GM23248 (cell line): ENCODE results near the gene UBE2C. TPM values are rescaled to one million over a fixed set of nuclear protein-coding genes. Genes with fewer than 3 reads are reported as not detected.
A peak's percentile ranks its signal among the peaks of the same experiment; 100 is the strongest.

Experiments
- DNase-seq: peaks from one replicate; pipeline ENCODE4 v3.0.0-alpha.2; 2015
- H2AFZ ChIP-seq: fragments of 200-600 bp; sonication (generic); 2 replicates; pipeline ENCODE4 v1.6.1; 2016; ENCODE audit warnings: antibody characterized with exemption
- H3F3A ChIP-seq: fragments of 200-600 bp; sonication (generic); 2 replicates; pipeline ENCODE4 v1.6.1; 2016; ENCODE audit warnings: mild to moderate bottlenecking, antibody characterized with exemption, mixed run types; ENCODE audit not compliant: insufficient read depth
- H3K27ac ChIP-seq: fragments of 200-600 bp; sonication (generic); 2 replicates; pipeline ENCODE4 v1.5.1; 2016; ENCODE audit warnings: mild to moderate bottlenecking
- H3K27me3 ChIP-seq: fragments of 200-600 bp; sonication (generic); replicated peaks from 2 replicates; pipeline ENCODE4 v1.6.1; 2016; ENCODE audit warnings: mild to moderate bottlenecking; ENCODE audit not compliant: insufficient read depth
- H3K36me3 ChIP-seq: fragments of 200-600 bp; sonication (generic); 2 replicates; pipeline ENCODE4 v1.6.1; 2016; ENCODE audit warnings: low read depth, mild to moderate bottlenecking
- H3K4me1 ChIP-seq: fragments of 200-600 bp; sonication (generic); 2 replicates; pipeline ENCODE4 v1.6.1; 2016; ENCODE audit warnings: mild to moderate bottlenecking; ENCODE audit not compliant: insufficient read depth
- H3K4me2 ChIP-seq: fragments of 200-600 bp; sonication (generic); one replicate; pipeline ENCODE4 v1.6.1; 2016; ENCODE audit warnings: mild to moderate bottlenecking; ENCODE audit not compliant: unreplicated experiment
- H3K4me3 ChIP-seq: fragments of 200-600 bp; sonication (generic); 2 replicates; pipeline ENCODE4 v1.5.1; 2016; ENCODE audit warnings: mild to moderate bottlenecking
- H3K79me2 ChIP-seq: fragments of 200-600 bp; sonication (generic); 2 replicates; pipeline ENCODE4 v1.6.1; 2016; ENCODE audit warnings: mild to moderate bottlenecking; ENCODE audit not compliant: insufficient read depth
- H3K9ac ChIP-seq: fragments of 200-600 bp; sonication (generic); 2 replicates; pipeline ENCODE4 v1.6.1; 2016; ENCODE audit warnings: mild to moderate bottlenecking
- H3K9me2 ChIP-seq: fragments of 200-600 bp; sonication (generic); 2 replicates; pipeline ENCODE4 v1.6.1; 2016; ENCODE audit warnings: mixed run types, mild to moderate bottlenecking, moderate library complexity; ENCODE audit not compliant: insufficient read depth
- H3K9me3 ChIP-seq: fragments of 200-600 bp; sonication (generic); one replicate; pipeline ENCODE4 v1.6.1; 2017; ENCODE audit warnings: low read depth
- H4K20me1 ChIP-seq: fragments of 200-600 bp; sonication (generic); 2 replicates; pipeline ENCODE4 v1.6.0; 2016; ENCODE audit not compliant: insufficient read depth
- EZH2 ChIP-seq: fragments of 200-600 bp; sonication (generic); IDR thresholded peaks from 2 replicates; pipeline ENCODE4 v1.6.1; 2018; ENCODE audit warnings: antibody characterized with exemption, mild to moderate bottlenecking; ENCODE audit not compliant: insufficient read depth, poor library complexity, severe bottlenecking
- EZH2phosphoT487 ChIP-seq: fragments of 200-600 bp; sonication (generic); IDR thresholded peaks from 2 replicates; pipeline ENCODE4 v1.6.1; 2018; ENCODE audit warnings: antibody characterized with exemption, moderate library complexity, mild to moderate bottlenecking, low read depth; ENCODE audit not compliant: insufficient read depth
- WGBS, 2 experiments: methylation state at CpG; one replicate each; pipeline ENCODE4 v1.1.6; 2015 to 2017; ENCODE audit warnings: low lambda C conversion rate in 2 of 2, low coverage in 1 of 2; ENCODE audit errors: missing lambda C conversion rate in 2 of 2; 5-methylcytosine and 5-hydroxymethylcytosine counted together
- in situ Hi-C: fragments of 300-500 bp; cut with MboI; formaldehyde crosslinking; loops from 2 replicates; pipeline ENCODE4 v1.15.0; 2020
- polyA plus RNA-seq: library from polyadenylated mRNA; unstranded; fragments of >200 nt; fragmentation: Nextera tagmentation; extraction: Ambion mirVana; gene quantifications from 2 replicates; pipeline ENCODE4 v1.2.1, GENCODE V29; 2016
- total RNA-seq: library from RNA; depleted of rRNA; stranded (reverse); fragments of >200 nt; shearing (Covaris generic); gene quantifications from 2 replicates; pipeline ENCODE4 v1.2.3, GENCODE V29; 2014

Gene UBE2C
- total and polyA plus RNA-seq, 2 experiments from 2014 or later, result 33.8 to 69.2 TPM

- TF ChIP-seq EZH2phosphoT487 (no peak), EZH2 (no peak)
- H4K20me1 ChIP-seq, result no peaks in the 10 kb centered on the region
- peaks cover 14% of the 10 kb centered on the region for H3K4me1 ChIP-seq
- H3K9me3 ChIP-seq, result no peaks in the 10 kb centered on the region
- DNase-seq, result no peak
- peak overlapping the region; percentile 39 for H3K4me2 ChIP-seq
- in situ Hi-C loops, result no loop called here
- peaks cover 26% of the 10 kb centered on the region for H3K79me2 ChIP-seq
- H3K9ac ChIP-seq, result no peak overlapping the region
- H3F3A ChIP-seq, result peaks cover 22% of the 10 kb centered on the region
- H3K27ac ChIP-seq, result peak overlapping the region; percentile 66
- WGBS, 2 experiments, result 70 to 72% methylated on average over 3 of the region's 3 CpGs
- H3K9me2 ChIP-seq, result no peaks in the 10 kb centered on the region
- H3K36me3 ChIP-seq, result no peaks in the 10 kb centered on the region
- H2AFZ ChIP-seq, result 0 out of 2 replicates have a peak overlapping the region, but pooled peaks have one; percentile 12
- no peaks in the 10 kb centered on the region for H3K27me3 ChIP-seq
- H3K4me3 ChIP-seq, result no peak overlapping the region
Measured at GRCh38 chr20:45818239-45818638, 5.8 kb downstream of the UBE2C start.

GRCh38 chr20:45819466-45819865, 7.0 kb downstream of the UBE2C start:
- H3K27ac ChIP-seq, result no peak overlapping the region
- H3K36me3 ChIP-seq, result no peaks in the 10 kb centered on the region
- no peaks in the 10 kb centered on the region for H4K20me1 ChIP-seq
- H3K79me2 ChIP-seq, result peaks cover 16% of the 10 kb centered on the region
- peaks cover 14% of the 10 kb centered on the region for H3K4me1 ChIP-seq
- H3K9me2 ChIP-seq, result no peaks in the 10 kb centered on the region
- no peak overlapping the region for H2AFZ ChIP-seq
- H3K4me3 ChIP-seq, result no peak overlapping the region
- H3K4me2 ChIP-seq, result no peak overlapping the region
- peaks cover 22% of the 10 kb centered on the region for H3F3A ChIP-seq
- DNase-seq, result no peak
- WGBS, 2 experiments, result 91 to 95% methylated on average over 4 of the region's 4 CpGs
- in situ Hi-C loops, result no loop called here
- TF ChIP-seq EZH2phosphoT487 (no peak), EZH2 (no peak)
- no peak overlapping the region for H3K9ac ChIP-seq
- H3K27me3 ChIP-seq, result no peaks in the 10 kb centered on the region
- H3K9me3 ChIP-seq, result no peaks in the 10 kb centered on the region

GRCh38 chr20:45821947-45822346, 9.5 kb downstream of the UBE2C start:
- Histone ChIP-seq H3K79me2 (no peaks in the 10 kb centered on the region), H3K9ac (no peak overlapping the region), H3F3A (peaks cover 26% of the 10 kb centered on the region; the same call in 1 of the 2 replicates), H3K27ac (no peak overlapping the region), H3K4me1 (peaks cover 25% of the 10 kb centered on the region), H3K27me3 (no peaks in the 10 kb centered on the region), H2AFZ (no peak overlapping the region), H3K9me2 (no peaks in the 10 kb centered on the region), H4K20me1 (no peaks in the 10 kb centered on the region), H3K4me2 (no peak overlapping the region), H3K9me3 (no peaks in the 10 kb centered on the region), H3K36me3 (no peaks in the 10 kb centered on the region), H3K4me3 (no peak overlapping the region)
- TF ChIP-seq EZH2phosphoT487 (no peak), EZH2 (no peak)
- WGBS, 2 experiments, result 89% methylated on average over 2 of the region's 2 CpGs
- in situ Hi-C loops, result loop anchor here (10.0 kb wide), 1 partner anchor 133 kb away; no protein-coding TSS in a partner anchor
- DNase-seq, result no peak

- peak overlapping the region; percentile 43 for H3K4me2 ChIP-seq
Measured at GRCh38 chr20:45822857-45823256, 10.4 kb downstream of the UBE2C start.

More at GRCh38 chr20:45822857-45823256, 10.4 kb downstream of the UBE2C start:
- peaks cover 16% of the 10 kb centered on the region for H3K4me1 ChIP-seq
- no peaks in the 10 kb centered on the region for H3K9me3 ChIP-seq
- no peaks in the 10 kb centered on the region for H4K20me1 ChIP-seq
- no peaks in the 10 kb centered on the region for H3K27me3 ChIP-seq
- in situ Hi-C loops, result loop anchor here (10.0 kb wide), 1 partner anchor 132 kb away; no protein-coding TSS in a partner anchor
- H3F3A ChIP-seq, result peaks cover 17% of the 10 kb centered on the region; the same call in 1 of the 2 replicates
- no peaks in the 10 kb centered on the region for H3K36me3 ChIP-seq
- 8% methylated on average over 21 to 24 of the region's 24 CpGs for whole genome bisulfite sequencing, 2 experiments
- H3K27ac ChIP-seq, result no peak overlapping the region
- no peaks in the 10 kb centered on the region for H3K9me2 ChIP-seq
- H3K79me2 ChIP-seq, result no peaks in the 10 kb centered on the region
- H2AFZ ChIP-seq, result 0 out of 2 replicates have a peak overlapping the region, but pooled peaks have one; percentile 37
- H3K9ac ChIP-seq, result no peak overlapping the region
- DNase-seq, result peak; percentile 75
- H3K4me3 ChIP-seq, result 0 out of 2 replicates have a peak overlapping the region, but pooled peaks have one; percentile 30
- TF ChIP-seq EZH2phosphoT487, result no peak
